ENCODE results near the gene ANKRD27. TPM values are rescaled to one million over a fixed set of nuclear protein-coding genes. Genes with fewer than 3 reads are reported as not detected.

ANKRD27 gene
- total and polyA plus RNA-seq, 10 of the 15 experiments (the other 5 are each of a cell fraction or from before 2014, with no cell fraction given) = 2.8 to 49.9 (median 28.5) TPM

DNA sequence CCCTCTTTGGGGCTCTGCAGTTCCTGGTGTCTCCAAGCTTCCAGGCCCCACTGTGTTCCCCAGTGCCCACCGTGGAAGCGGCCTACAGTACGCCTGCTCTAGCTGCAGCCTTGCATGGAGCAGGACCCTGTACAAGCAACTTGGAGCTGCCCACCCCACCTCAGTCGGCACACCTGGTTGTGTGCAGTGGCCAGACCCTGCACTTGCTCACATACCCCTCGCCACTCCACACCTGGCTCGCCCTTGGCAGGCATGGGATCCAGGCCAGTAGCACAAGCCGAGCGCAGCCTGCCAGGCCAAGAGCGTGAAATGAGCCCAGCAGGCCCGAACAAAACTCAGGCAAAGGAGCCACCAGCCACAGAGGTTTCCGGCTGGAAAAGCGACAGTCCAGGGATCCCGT is 36.4 kb downstream of the ANKRD27 start:
- TF ChIP-seq NFXL1 (IDR thresholded peaks at IDR 0.05; ENCODE audit: borderline replicate concordance) = no peak
- TF ChIP-seq SREBF2 (IDR thresholded peaks at IDR 0.05; ENCODE audit: low read length) = no peak
- TF ChIP-seq BRCA1 (IDR thresholded peaks at IDR 0.05; ENCODE audit: low read depth, low read length) = no peak
- no peak for TF ChIP-seq SPI1 (IDR thresholded peaks at IDR 0.05; ENCODE audit: borderline replicate concordance, insufficient read depth, low read depth, low read length)
- TF ChIP-seq MEF2B (IDR thresholded peaks at IDR 0.05; ENCODE audit: partially characterized antibody, poor library complexity, severe bottlenecking) = no peak
- TF ChIP-seq KLF5 (IDR thresholded peaks at IDR 0.05; ENCODE audit: partially characterized antibody) = no peak
- no peak for TF ChIP-seq NFIC (IDR thresholded peaks at IDR 0.05; ENCODE audit: low read depth, low read length)
- TF ChIP-seq NFYA (IDR thresholded peaks at IDR 0.05; ENCODE audit: borderline replicate concordance, low read depth, low read length) = no peak
- TF ChIP-seq, protein P1, sequence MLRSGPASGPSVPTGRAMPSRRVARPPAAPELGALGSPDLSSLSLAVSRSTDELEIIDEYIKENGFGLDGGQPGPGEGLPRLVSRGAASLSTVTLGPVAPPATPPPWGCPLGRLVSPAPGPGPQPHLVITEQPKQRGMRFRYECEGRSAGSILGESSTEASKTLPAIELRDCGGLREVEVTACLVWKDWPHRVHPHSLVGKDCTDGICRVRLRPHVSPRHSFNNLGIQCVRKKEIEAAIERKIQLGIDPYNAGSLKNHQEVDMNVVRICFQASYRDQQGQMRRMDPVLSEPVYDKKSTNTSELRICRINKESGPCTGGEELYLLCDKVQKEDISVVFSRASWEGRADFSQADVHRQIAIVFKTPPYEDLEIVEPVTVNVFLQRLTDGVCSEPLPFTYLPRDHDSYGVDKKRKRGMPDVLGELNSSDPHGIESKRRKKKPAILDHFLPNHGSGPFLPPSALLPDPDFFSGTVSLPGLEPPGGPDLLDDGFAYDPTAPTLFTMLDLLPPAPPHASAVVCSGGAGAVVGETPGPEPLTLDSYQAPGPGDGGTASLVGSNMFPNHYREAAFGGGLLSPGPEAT (IDR thresholded peaks at IDR 0.05; ENCODE audit: low read depth) = no peak
- no peak for TF ChIP-seq MYC (IDR thresholded peaks at IDR 0.05; ENCODE audit: insufficient read depth, insufficient read length, insufficient replicate concordance, low read length, severe bottlenecking)
- no peak for TF ChIP-seq STAT1 (conservative IDR thresholded peaks at IDR 0.05)
- TF ChIP-seq TBL1XR1 (IDR thresholded peaks at IDR 0.05; ENCODE audit: low read depth, low read length) = no peak
- ChIA-PET SMC1A (ENCODE audit: uncharacterized antibody, unreplicated experiment) (no interaction called here), POLR2A (no interaction called here), CTCF (no interaction called here), RAD21 (ENCODE audit: unreplicated experiment) (no interaction called here)
- DNase-seq (ENCODE audit: low read depth, low spot score) (no peak), ATAC-seq (no peak), FAIRE-seq (no peak)
- Histone ChIP-seq H4K20me1 (ENCODE audit: control insufficient read depth, insufficient read depth) (no peaks in the 10 kb centered on the region), H3K27me3 (replicated peaks in 1 of 2; ENCODE audit: control insufficient read depth in 2 of 2, insufficient read depth in 2 of 2, low read length in 1 of 2) (no peaks in the 10 kb centered on the region), H3K4me1 (ENCODE audit: control insufficient read depth, insufficient read depth, low read length) (no peaks in the 10 kb centered on the region), H3K79me2 (ENCODE audit: control insufficient read depth, insufficient read depth, low read length) (no peaks in the 10 kb centered on the region), H3K36me3 (ENCODE audit: control insufficient read depth in 2 of 2, insufficient read depth in 2 of 2, low read length in 1 of 2) (peaks cover 21 to 22% of the 10 kb centered on the region in 2 experiments), H3K4me2 (ENCODE audit: control insufficient read depth, insufficient read depth) (no peak overlapping the region), H3K27ac (ENCODE audit: control insufficient read depth, insufficient read depth) (no peak overlapping the region), H2AFZ (ENCODE audit: control insufficient read depth, low read depth, low read length) (no peak overlapping the region), H3K9ac (ENCODE audit: control insufficient read depth, insufficient read depth, low read length) (no peak overlapping the region), H3K9me3 (replicated peaks; ENCODE audit: control insufficient read depth, insufficient read depth, low read length) (no peaks in the 10 kb centered on the region), H3K4me3 (no peak overlapping the region)
- in situ Hi-C loops (cut with MboI) (no loop called here), intact Hi-C loops (cut with micrococcal nuclease; ENCODE audit: unreplicated experiment) (no loop called here)
- WGBS (ENCODE audit: insufficient coverage, insufficient replicate concordance, low lambda C conversion rate, missing lambda C conversion rate) = 98% methylated on average over 13 of the region's 13 CpGs
- no TSS peak for BruUV-seq (replicated peaks)

Data from GM12878 (cell line).